ENCODE measurements around the gene PI4KA.

- no peak for TF ChIP-seq CTCF (IDR thresholded peaks at IDR 0.05; ENCODE audit: low read depth, low read length)
- no peak for TF ChIP-seq EZH2phosphoT487 (IDR thresholded peaks at IDR 0.05; ENCODE audit: low read depth)
These were observed 200.0 kb downstream of the PI4KA start for GRCh38 chr22:20658433-20659222.
